Sigmoid colon (tissue), 7 donors: ENCODE data around the gene ZBED5. TPM values are rescaled to one million over a fixed set of nuclear protein-coding genes. Genes with fewer than 3 reads are reported as not detected.

Experiments used
- DNase-seq: peaks from one replicate; pipeline ENCODE4 v3.0.0-alpha.2; 2019
- H3K27ac ChIP-seq, 4 donors: fragments of 200-600 bp; sonication (generic); one replicate each; pipeline ENCODE4 v1.5.1; 2016 to 2019; ENCODE audit warnings: mild to moderate bottlenecking in 1 of 4
- H3K27me3 ChIP-seq, 3 donors: fragments of 200-600 bp; sonication (generic); one replicate each; pipeline ENCODE4 v1.5.1; 2019; ENCODE audit warnings: mild to moderate bottlenecking in 1 of 3
- H3K36me3 ChIP-seq, 4 donors: fragments of 200-600 bp; sonication (generic); one replicate each; pipeline ENCODE4 v1.5.1; 2016 to 2019
- H3K4me1 ChIP-seq, 4 donors: fragments of 200-600 bp; sonication (generic); one replicate each; pipeline ENCODE4 v1.5.1; 2017 to 2019
- H3K4me3 ChIP-seq, 4 donors: fragments of 200-600 bp; sonication (generic); one replicate each; pipeline ENCODE4 v1.5.1; 2017 to 2019; ENCODE audit warnings: mild to moderate bottlenecking in 2 of 4, moderate library complexity in 1 of 4
- H3K9me3 ChIP-seq, 4 donors: fragments of 200-600 bp in 3 of 4; sonication (generic) in 3 of 4; one replicate each; pipeline versions ENCODE4 v1.5.1 to v1.6.1; 2013 to 2019
- EP300 ChIP-seq, 4 donors: sonication (generic); formaldehyde crosslinking; IDR thresholded peaks; one replicate each; pipeline ENCODE4 v1.6.1; 2017; ENCODE audit warnings: antibody characterized with exemption in 4 of 4
- POLR2A ChIP-seq, 2 donors: fragments of 450-650 bp; IDR thresholded peaks; one replicate each; pipeline ENCODE4 v1.6.1; 2016; ENCODE audit warnings: antibody characterized with exemption in 2 of 2, mild to moderate bottlenecking in 2 of 2, moderate library complexity in 2 of 2
- POLR2AphosphoS5 ChIP-seq, 4 donors: sonication (generic); formaldehyde crosslinking; IDR thresholded peaks; one replicate each; pipeline ENCODE4 v1.6.1; 2017; ENCODE audit warnings: antibody characterized with exemption in 4 of 4
- WGBS, 2 donors: extraction: QIAGEN DNeasy Blood & Tissue Kit; methylation state at CpG; one replicate each; pipeline ENCODE4 v1.1.7; 2013; 5-methylcytosine and 5-hydroxymethylcytosine counted together
- intact Hi-C: fragments of 100-400 bp; cut with DNase I; formaldehyde crosslinking; loops from one replicate; pipeline ENCODE4 v1.15.1; 2023
- polyA plus RNA-seq, 3 donors: library from polyadenylated mRNA; stranded (reverse); fragments of 200-250 nt; gene quantifications; one replicate each; pipeline ENCODE4 v1.2.3, GENCODE V29; 2013
- total RNA-seq, 4 donors: library from RNA; depleted of rRNA; stranded (reverse); fragments of >200 nt; gene quantifications; one replicate each; pipeline ENCODE4 v1.1.0, GENCODE V29; 2016
- TF ChIP-seq, protein P1 (sequence below), 4 experiments: fragments of 450-650 bp in 3 of 4; fragments of 200-600 bp in 1 of 4; IDR thresholded peaks; one replicate each; pipeline ENCODE4 v1.5.1; 2016 to 2019; ENCODE audit warnings: antibody characterized with exemption in 4 of 4, mild to moderate bottlenecking in 3 of 4, moderate library complexity in 2 of 4
- donor health status: healthy with polysubstance abuse.
- donor health status: Bipolar disorder and iron deficiency.
- donor health status: healthy.

Gene ZBED5
- 10 to 100 TPM; 34.9 to 51.7 (median 42.6) TPM for total RNA-seq
- 10 to 100 TPM in 2 of 3 donors, 1 to 10 TPM in 1; 9.0 to 23.0 (median 10.2) TPM for polyA plus RNA-seq

DNA sequence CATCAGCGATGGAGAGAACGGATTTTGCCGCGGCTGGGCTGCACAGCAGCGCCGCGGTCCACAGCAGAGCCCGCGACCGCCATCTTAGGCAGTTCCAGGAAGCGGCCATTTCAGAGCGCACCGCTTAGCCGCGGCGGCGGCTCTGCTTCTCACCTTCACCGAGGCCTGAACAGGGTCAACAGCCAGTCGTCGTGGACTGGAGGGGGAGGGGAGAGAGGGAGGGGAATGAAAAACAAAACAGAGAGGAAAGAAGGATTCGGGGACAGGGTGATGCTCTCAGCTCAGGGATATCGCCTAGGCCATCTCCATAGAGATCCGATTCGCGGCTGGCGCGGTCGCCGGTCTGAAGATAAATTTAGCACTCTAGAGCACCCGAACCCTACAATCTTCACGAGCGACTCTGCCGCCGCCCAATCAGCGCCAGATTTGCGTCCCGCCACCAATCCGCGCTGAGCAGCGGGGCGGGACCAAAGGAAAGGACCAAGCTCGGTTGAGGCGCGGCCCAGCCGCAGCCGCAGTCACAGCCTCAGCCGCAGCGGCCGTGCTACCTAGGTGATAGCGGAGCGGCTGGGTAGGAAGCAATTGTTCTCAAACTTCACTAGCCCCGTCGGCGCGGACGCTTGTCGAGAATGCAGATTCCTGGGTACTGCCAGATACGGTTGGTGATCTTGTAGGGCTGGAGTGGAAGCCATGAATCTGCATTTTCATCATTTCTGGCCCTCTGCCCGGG, at the start of gene ZBED5:
TSS of gene ZBED5 (minus strand) at position 345 of the 730 bp plus-strand sequence. CDS start 3,108 bp downstream, outside the sequence.
- 0% methylated on average over 59 of the region's 59 CpGs for WGBS, 2 donors
- H3K36me3 ChIP-seq, result peaks cover 5 to 29% (median 19%) of the 10 kb centered on the region in 4 donors

DNA sequence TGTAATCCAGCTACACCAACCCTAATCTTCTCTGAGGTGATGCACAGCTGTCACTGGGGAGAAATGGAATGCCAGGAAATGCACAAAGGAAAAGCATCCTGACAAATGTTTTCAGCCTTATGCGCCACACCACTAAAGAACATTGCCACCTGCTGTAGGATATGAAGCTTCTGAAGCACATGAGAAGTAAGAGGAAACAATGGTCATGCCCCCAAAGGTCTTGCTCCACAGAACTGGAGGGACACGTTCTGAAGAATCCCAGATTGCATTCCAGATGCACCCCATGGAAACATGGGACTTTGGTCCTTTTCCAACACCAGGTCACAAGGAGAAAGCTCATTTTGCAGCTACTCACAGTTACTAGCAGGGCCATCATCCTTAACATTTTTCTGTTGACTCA, 48.7 kb upstream of the ZBED5 start:
- 41 to 55% methylated on average over 2 of the region's 2 CpGs for WGBS, 2 donors
- intact Hi-C loops, result no loop called here
- TF ChIP-seq POLR2A (IDR thresholded peaks at IDR 0.05), result no peak
- TF ChIP-seq, protein P1, sequence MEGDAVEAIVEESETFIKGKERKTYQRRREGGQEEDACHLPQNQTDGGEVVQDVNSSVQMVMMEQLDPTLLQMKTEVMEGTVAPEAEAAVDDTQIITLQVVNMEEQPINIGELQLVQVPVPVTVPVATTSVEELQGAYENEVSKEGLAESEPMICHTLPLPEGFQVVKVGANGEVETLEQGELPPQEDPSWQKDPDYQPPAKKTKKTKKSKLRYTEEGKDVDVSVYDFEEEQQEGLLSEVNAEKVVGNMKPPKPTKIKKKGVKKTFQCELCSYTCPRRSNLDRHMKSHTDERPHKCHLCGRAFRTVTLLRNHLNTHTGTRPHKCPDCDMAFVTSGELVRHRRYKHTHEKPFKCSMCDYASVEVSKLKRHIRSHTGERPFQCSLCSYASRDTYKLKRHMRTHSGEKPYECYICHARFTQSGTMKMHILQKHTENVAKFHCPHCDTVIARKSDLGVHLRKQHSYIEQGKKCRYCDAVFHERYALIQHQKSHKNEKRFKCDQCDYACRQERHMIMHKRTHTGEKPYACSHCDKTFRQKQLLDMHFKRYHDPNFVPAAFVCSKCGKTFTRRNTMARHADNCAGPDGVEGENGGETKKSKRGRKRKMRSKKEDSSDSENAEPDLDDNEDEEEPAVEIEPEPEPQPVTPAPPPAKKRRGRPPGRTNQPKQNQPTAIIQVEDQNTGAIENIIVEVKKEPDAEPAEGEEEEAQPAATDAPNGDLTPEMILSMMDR (IDR thresholded peaks at IDR 0.05), result peak in 1 of 4 experiments; percentile 15
- no peak for TF ChIP-seq POLR2AphosphoS5 (IDR thresholded peaks at IDR 0.05)
- no peak for TF ChIP-seq EP300 (IDR thresholded peaks at IDR 0.05)

More for the DNA sequence above, at the start of gene ZBED5:
- Histone ChIP-seq H3K27ac (peak within 1 kb of the TSS; percentile 96 to 99 (median 96)), H3K9me3 (no peaks in the 10 kb centered on the region), H3K4me3 (peak within 1 kb of the TSS; percentile 66 to 83 (median 72)), H3K27me3 (no peaks in the 10 kb centered on the region), H3K4me1 (peaks cover 0 to 52% (median 30%) of the 10 kb centered on the region in 4 donors)
- peak; percentile 97 to 99 for TF ChIP-seq POLR2A (IDR thresholded peaks at IDR 0.05)
- TF ChIP-seq, protein P1 (IDR thresholded peaks at IDR 0.05), result peak in 1 of 4 experiments; percentile 23
- no peak for TF ChIP-seq EP300 (IDR thresholded peaks at IDR 0.05)
- TF ChIP-seq POLR2AphosphoS5 (IDR thresholded peaks at IDR 0.05), result peak; percentile 99
- intact Hi-C loops, result loop anchor here (2.0 kb wide), 1 partner anchor 41 kb away; no protein-coding TSS in a partner anchor
- peak; percentile 99 for DNase-seq

DNA sequence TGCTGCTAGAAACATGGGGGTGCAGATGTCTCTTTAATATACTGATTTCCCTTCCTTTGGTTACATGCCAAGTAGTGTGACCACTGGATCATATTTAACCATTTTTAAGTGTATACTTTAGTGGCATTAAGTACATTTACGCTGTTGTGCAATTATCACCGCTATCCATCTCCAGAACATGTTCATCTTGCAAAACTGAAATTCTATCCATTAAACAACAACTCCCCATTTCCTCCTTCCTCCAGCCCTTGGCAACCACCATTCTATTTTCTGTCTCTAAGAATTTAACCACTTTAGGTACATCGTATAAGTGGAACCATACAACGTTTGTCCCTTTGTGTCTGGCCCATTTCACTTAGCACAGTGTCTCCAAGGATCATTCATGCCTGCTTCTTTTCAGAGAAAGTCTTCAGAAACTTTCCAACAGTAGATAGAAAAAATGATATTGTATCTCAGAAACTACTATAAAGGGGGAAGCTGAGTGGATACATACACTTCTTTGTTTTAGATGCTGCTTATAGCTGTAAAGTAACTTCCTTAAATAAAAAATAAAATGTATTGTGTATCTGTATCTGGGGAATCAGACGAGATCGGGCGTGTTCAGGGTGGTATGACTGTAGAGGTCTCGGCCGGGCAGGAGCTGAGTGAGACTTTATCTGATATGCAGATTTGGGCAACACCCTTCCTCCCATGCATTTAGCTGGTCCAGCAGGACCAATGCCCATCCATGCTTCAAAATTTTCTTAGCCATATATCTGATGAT, 44.6 kb upstream of the ZBED5 start:
- WGBS, 2 donors, result 72 to 78% methylated on average over 9 of the region's 9 CpGs
- intact Hi-C loops, result no loop called here
- DNase-seq, result no peak
- TF ChIP-seq EP300 (IDR thresholded peaks at IDR 0.05), result no peak
- no peak for TF ChIP-seq POLR2A (IDR thresholded peaks at IDR 0.05)
- TF ChIP-seq, protein P1 (IDR thresholded peaks at IDR 0.05), result no peak
- TF ChIP-seq POLR2AphosphoS5 (IDR thresholded peaks at IDR 0.05), result no peak
- Histone ChIP-seq H3K4me3 (no peak overlapping the region), H3K27ac (peak overlapping the region; percentile 84 to 94 (median 92)), H3K27me3 (no peaks in the 10 kb centered on the region), H3K36me3 (no peaks in the 10 kb centered on the region), H3K9me3 (no peaks in the 10 kb centered on the region), H3K4me1 (peaks cover 0 to 58% (median 40%) of the 10 kb centered on the region in 4 donors)

More for the DNA sequence above, 48.7 kb upstream of the ZBED5 start:
- Histone ChIP-seq H3K27ac (no peak overlapping the region), H3K4me1 (peaks cover 0 to 28% (median 6%) of the 10 kb centered on the region in 4 donors), H3K4me3 (no peak overlapping the region), H3K27me3 (no peaks in the 10 kb centered on the region), H3K9me3 (no peaks in the 10 kb centered on the region), H3K36me3 (no peaks in the 10 kb centered on the region)
- DNase-seq, result no peak

DNA sequence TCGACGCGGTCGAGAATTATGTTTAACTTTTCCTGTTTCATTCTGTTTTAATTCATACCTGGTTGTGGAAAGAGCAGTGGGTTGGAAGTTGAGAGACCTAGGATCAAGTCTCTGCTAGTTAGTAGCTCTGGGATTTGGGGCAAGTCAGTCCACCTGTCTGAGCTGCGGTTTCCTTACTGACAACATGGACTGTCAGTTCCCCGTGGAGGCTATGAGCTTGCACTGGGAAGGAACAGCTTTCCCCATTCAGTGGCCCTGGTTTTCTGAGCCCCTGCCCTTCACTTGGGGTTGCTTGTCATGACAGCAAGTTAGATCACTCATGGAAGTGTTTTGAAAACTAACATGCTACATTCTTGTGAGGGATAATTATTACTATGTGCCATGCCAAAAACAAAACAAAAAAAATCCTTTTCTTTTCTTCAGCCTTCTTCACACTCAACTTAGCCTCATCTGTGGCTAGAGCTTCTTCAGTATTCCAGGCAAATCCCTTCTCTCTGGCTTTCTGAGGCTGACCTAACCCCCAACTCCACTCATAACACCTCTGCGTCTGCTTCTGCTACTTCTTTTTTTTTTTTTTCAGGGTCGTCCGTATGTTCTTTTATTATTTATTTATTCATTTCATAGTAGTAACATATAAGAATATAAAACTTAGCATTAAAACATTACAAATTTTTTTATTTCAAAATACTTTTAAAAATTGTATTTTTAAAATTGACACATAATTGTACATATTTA, 43.0 kb upstream of the ZBED5 start:
- no peak for DNase-seq
- TF ChIP-seq EP300 (IDR thresholded peaks at IDR 0.05), result no peak
- no peak for TF ChIP-seq POLR2A (IDR thresholded peaks at IDR 0.05)
- TF ChIP-seq, protein P1 (IDR thresholded peaks at IDR 0.05), result no peak
- intact Hi-C loops, result loop anchor here (2.0 kb wide), 2 partner anchors 30 to 92 kb away; partner anchors contain the start of gene EIF4G2
- Histone ChIP-seq H3K27me3 (no peaks in the 10 kb centered on the region), H3K27ac (peak overlapping the region; percentile 84 to 94 (median 92)), H3K4me1 (peaks cover 0 to 49% (median 38%) of the 10 kb centered on the region in 4 donors), H3K4me3 (no peak overlapping the region), H3K9me3 (no peaks in the 10 kb centered on the region), H3K36me3 (no peaks in the 10 kb centered on the region)
- WGBS, 2 donors, result 30 to 64% methylated on average over 9 of the region's 9 CpGs
